ENCODE data around the gene DYRK1A.
A peak's percentile ranks its signal among the peaks of the same experiment; 100 is the strongest.

Gene DYRK1A

GRCh38 chr21:37421306-37421705, 54.7 kb downstream of the DYRK1A start:
- DNase-seq: no peak

- DNase-seq: no peak
These were observed 55.8 kb downstream of the DYRK1A start for GRCh38 chr21:37422382-37422781.

- DNase-seq: no peak
These were observed 56.5 kb downstream of the DYRK1A start for GRCh38 chr21:37423103-37423502.

GRCh38 chr21:37424396-37424795, 57.8 kb downstream of the DYRK1A start:
- DNase-seq: no peak

GRCh38 chr21:37425001-37425400, 58.4 kb downstream of the DYRK1A start:
- no peak for DNase-seq

DNA sequence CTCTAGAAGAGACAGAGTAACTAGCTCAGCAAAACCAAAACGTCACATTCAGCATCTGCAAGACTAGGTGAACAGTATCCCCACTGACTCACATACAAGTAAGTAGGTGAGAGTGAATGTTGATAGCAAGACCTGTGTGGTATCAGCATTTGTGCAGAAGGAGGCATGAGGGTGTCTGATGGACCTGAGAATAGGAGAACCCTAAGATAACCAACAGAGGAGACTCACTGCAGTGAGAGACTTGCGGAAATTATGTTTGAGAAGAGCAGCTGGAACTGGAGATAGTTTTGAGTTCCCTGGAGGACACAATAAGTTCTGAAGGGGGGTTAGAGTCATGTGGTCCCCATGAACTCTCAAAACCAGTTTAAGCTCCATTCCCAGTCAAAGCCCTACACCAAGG, 59.1 kb downstream of the DYRK1A start:
- DNase-seq: no peak

GRCh38 chr21:37427221-37427620, 60.6 kb downstream of the DYRK1A start:
- DNase-seq: no peak

DNA sequence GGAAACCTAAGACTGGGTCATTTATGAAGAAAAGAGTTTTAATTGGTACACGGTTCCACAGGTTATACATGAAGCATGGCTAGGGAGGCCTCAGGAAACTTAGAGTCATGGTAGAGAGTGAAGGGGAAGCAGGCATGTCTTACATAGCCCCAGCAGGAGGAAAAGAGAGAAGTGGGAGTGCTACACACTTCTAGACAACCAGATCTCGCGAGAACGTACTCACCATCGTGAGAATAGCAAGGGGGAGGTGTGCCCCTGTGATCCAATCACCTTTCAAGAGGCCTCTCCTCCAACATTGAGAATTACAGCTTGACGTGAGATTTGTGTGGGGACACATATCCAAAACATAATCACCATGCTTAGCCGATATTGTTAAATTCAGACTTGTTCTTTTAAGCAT, 62.8 kb downstream of the DYRK1A start:
- DNase-seq: no peak

DNA sequence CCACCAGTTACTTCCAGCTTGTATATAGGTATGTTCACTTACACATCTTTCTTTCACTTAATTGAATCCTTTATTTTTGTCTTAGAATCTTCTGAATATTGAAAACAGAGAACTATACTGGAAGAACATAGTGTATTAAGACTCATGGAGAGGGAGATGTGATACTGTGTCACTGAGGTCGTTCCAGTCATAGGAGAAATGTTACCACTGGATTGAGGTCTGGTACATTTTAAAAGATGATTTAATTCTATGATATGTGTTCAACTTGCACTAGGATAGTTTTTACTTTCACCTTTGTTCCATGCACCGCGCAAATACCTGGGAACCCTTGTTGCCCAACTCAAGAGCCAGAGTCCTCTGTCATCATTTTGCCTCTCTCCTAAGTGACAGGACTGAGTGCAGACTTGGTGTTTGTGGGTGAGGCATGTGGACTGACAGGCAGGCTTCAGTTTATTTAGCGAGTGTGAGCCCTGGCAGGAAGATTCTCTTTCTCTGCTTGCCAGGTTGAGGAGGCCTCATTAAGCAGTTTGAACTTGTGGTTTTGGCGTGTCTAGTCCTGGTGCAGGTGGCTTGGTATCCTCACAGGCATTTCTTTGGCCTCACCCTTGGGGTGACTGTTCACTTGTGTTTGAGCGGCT, 63.7 kb downstream of the DYRK1A start:
- DNase-seq: no peak

DNA sequence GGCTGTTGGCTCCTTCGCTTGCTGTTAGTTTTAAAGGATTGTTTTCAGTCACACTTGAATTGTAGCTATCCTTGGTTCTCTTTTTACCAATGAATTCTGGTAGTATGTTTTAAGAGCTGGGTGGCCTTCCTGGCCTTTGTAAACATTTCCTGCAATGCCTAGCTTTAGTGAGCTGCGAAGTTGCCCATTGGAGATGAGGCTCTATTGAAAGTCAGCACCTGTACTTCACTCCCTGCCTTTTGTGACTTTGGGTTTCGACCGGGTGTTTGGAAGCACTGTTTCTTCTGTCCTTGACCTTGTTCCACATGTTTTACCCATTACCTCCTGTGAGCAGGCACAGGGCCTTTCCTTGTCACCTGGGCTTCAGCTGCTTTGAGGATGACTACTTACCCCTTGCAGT, 64.7 kb downstream of the DYRK1A start:
- no peak for DNase-seq

DNA sequence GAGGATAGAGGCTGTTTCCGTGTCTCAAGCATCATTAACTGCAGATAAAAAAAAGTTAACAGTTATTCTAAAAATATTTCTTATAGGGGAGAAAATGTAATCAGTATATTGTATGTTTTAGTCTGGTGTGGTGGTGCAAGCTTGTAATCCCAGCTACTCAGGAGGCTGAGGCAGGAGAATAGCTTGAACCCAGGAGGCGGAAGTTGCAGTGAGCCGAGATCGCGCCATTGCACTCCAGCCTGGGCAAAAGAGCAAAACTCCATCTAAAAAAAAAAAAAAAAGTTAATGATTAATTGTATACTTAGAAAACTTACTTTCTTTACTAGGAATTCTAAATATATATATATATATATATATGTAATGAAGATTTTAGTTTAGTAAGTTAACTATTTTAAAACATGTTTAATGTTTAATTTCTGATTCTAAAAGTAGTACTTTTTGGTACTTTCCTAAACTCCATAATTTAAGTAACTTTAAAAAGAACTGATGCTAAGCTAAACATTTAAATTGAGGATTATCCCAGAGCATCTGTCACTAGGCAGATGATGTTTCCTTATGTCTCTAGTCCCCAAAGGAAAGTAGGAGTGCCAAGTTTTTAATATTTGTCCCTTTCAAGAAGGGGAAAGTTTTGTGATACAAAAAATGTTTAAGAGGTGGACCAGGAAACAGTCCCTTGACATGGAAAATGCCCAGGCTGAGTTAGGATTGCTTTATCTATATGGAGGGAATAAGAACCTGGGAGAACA, 66.3 kb downstream of the DYRK1A start:
- DNase-seq: no peak

GRCh38 chr21:37433456-37433840, 66.9 kb downstream of the DYRK1A start:
- DNase-seq: no peak

- DNase-seq: peak; percentile 54
These were observed 68.5 kb downstream of the DYRK1A start for GRCh38 chr21:37435120-37435519.

GRCh38 chr21:37435711-37436110, 69.1 kb downstream of the DYRK1A start:
- DNase-seq: no peak

- DNase-seq: no peak
These were observed 69.6 kb downstream of the DYRK1A start for GRCh38 chr21:37436174-37436573.

DNA sequence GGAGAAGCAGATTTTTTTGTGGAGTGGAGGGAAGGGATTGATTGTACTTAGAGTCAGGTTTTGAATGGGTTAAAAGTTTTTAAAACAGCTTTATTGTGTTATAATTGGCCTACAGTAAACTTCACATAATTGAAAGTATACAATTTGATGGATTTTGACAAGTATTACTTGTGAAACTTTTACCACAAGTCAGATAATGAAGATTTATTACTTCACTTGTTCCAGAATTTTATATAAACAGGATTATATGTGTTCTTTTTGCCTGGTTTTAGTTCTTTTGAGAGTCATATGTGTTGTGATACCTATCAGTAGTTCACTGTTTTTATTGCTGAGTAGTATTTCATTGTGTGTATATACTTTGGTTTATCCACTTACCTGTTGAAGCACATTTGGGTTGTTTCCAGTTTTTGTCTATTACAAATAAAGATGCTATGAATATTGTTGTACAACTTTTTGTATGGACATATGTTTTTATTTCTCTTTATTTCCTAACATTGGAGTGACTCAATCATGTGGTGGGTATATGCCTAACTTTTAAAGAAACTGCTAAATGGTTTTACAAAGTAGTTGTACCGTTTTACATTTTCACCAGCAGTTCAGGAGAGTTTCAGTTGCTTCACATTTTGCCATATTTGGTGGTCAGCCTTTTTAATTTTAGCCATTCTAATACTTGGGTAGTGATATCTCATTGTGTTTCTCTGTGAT, 71.0 kb downstream of the DYRK1A start:
- no peak for DNase-seq

GRCh38 chr21:37443683-37444082, 77.1 kb downstream of the DYRK1A start:
- no peak for DNase-seq

DNA sequence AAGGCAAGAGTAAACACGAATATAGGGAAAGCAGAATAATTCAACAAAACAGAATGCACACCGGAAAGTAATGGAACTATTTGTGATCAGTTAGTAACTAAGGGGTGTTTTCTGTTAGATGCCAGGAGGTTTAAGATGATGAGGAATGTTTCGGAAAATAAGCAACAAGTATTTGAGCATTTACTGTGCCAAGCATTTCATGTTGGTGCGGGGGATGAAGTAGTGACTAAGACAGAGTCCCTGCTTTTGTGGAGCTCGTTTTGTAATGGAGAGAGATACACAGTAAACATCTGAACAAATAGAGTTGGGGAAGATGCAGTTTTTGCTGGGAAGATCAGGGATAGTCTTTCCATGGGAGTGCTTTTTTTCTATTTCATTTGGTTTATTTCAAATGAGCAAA, 78.7 kb downstream of the DYRK1A start:
- no peak for DNase-seq

DNA sequence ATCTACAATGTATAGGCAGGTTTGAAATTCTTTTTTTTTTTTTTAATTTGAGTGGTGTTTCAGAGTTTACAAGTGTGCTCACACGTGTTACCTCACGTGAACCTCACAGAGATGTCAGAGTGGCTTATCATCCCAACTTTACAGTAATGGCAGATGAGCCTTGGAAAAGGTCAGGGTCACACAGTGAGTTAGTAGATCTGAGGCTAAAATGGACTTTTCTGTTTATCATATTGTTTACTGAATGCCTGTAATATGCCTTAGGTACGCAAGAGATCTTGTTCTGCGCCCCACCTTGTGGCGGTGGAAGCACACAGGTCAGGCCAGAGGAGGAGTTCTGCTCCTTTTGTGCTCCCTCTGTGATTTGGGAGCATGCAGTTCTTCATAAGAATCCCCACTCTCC, 80.0 kb downstream of the DYRK1A start:
- no peak for DNase-seq

GRCh38 chr21:37447288-37447936, 80.8 kb downstream of the DYRK1A start:
- no peak for DNase-seq

DNA sequence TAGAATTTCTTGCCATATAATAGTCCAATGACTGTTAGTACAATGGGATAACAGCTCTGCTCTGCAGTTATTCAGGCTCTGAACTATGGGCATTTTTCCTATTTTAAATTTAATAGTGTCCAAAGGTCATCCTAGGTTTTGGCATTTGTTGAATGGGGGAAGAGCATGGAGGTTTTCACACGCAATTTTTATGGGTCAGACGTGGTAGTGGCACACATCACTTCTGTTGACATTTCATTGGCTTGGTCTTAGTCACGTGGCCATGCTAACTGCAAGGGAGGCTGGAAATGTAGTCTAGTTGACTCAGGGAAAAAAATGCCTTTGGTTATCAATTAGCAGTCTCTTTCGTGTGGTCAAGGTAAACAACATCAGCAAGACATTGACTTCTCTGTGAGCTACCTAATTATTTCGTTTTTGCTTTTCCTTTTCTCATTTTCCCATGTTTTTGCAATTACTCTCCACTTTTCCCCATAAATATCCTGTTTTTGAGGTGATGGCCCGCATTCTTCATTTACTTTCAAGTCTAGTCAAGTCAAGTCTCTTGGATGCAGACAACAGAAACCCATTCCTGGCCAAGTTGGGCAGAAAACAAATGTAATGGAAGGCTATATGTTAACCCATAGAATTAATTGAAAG, 82.8 kb downstream of the DYRK1A start:
- DNase-seq: no peak

DNA sequence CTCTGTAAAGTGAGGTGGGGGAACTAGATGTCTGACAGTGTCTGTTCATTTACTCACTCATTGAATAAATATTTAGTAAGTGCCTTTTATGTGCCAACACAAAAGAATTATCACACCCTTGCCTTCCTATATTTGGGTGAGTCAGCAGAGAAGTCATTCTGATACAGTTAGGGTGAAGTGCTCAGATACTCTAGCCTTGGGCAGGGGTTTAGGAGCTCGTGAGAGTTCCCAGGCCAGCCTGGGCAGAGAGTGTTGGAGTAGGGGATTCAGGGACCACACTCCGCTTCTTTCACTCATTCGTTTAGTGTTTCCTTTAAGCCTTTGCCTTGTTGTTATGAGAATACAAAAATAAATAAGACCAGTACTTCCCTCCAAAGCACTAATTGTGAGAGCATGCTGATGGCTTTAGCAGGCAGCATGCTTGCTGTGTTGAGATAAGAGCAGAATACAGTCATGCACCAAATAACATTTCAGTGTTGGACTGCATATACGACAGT, 83.9 kb downstream of the DYRK1A start:
- no peak for DNase-seq

GRCh38 chr21:37451446-37451845, 84.9 kb downstream of the DYRK1A start:
- no peak for DNase-seq
